HepG2 (cell line): ENCODE results near the gene BIRC7. TPM values are rescaled to one million over a fixed set of nuclear protein-coding genes. Genes with fewer than 3 reads are reported as not detected.

Experiments used
- BCL6 ChIP-seq: IDR thresholded peaks from 2 replicates; pipeline ENCODE4 v1.6.1; 2016; ENCODE audit warnings: missing genetic modification reagents, missing compliant biosample characterization
- CENPT ChIP-seq: sonication (generic); formaldehyde crosslinking; IDR thresholded peaks from 2 replicates; pipeline ENCODE4 v1.8.0; 2022; ENCODE audit warnings: low read depth, mild to moderate bottlenecking, moderate library complexity, missing genetic modification reagents
- CHD2 ChIP-seq: IDR thresholded peaks from 2 replicates; pipeline ENCODE4 v1.6.1; 2011; ENCODE audit warnings: low read depth, low read length, improper control_type of control experiment
- HDAC6 ChIP-seq: fragments of 200-600 bp; sonication (generic); IDR thresholded peaks from 2 replicates; pipeline ENCODE4 v1.7.0; 2017; ENCODE audit warnings: mild to moderate bottlenecking, antibody characterized with exemption, low read length, low read depth
- HNF4A ChIP-seq: sonication (generic); formaldehyde crosslinking; IDR thresholded peaks from 2 replicates; pipeline ENCODE4 v1.4.0; 2020; ENCODE audit warnings: missing genetic modification reagents
- HNRNPL ChIP-seq: fragments of 200-400 bp; formaldehyde crosslinking; IDR thresholded peaks from 2 replicates; pipeline ENCODE4 v1.6.1; 2017; ENCODE audit warnings: mild to moderate bottlenecking, low read depth, low read length
- JUNB ChIP-seq: sonication (generic); formaldehyde crosslinking; IDR thresholded peaks from 2 replicates; pipeline ENCODE4 v1.8.0; 2022; ENCODE audit warnings: missing genetic modification reagents, mild to moderate bottlenecking, borderline replicate concordance
- KLF6 ChIP-seq: IDR thresholded peaks from 2 replicates; pipeline ENCODE4 v1.8.0; 2016; ENCODE audit warnings: missing biosample characterization, missing genetic modification reagents
- MEF2D ChIP-seq: sonication (generic); formaldehyde crosslinking; IDR thresholded peaks from 2 replicates; pipeline ENCODE4 v1.5.1; 2020; ENCODE audit warnings: mild to moderate bottlenecking, missing genetic modification reagents
- MIER2 ChIP-seq: IDR thresholded peaks from 2 replicates; pipeline ENCODE4 v1.6.1; 2016; ENCODE audit warnings: missing biosample characterization, missing genetic modification reagents
- NR2F1 ChIP-seq, 2 experiments: fragments of 450-650 bp in 1 of 2; formaldehyde crosslinking in 1 of 2; IDR thresholded peaks; 2 replicates each; pipeline versions ENCODE4 v1.5.0 to v1.6.1; 2016 to 2020; ENCODE audit warnings: mild to moderate bottlenecking in 1 of 2, missing compliant biosample characterization in 1 of 2, missing genetic modification reagents in 1 of 2, moderate library complexity in 1 of 2
- PAF1 ChIP-seq: IDR thresholded peaks from 2 replicates; pipeline ENCODE4 v1.6.1; 2016; ENCODE audit warnings: missing genetic modification reagents, missing compliant biosample characterization
- RBAK ChIP-seq: sonication (generic); formaldehyde crosslinking; IDR thresholded peaks from 2 replicates; pipeline ENCODE4 v1.5.1; 2020; ENCODE audit warnings: mild to moderate bottlenecking, missing genetic modification reagents
- RXRA ChIP-seq: sonication (generic); formaldehyde crosslinking; IDR thresholded peaks from 2 replicates; pipeline ENCODE4 v1.5.1; 2020; ENCODE audit warnings: missing genetic modification reagents
- SMAD1 ChIP-seq: sonication (generic); formaldehyde crosslinking; IDR thresholded peaks from 2 replicates; pipeline ENCODE4 v1.4.0; 2020; ENCODE audit warnings: missing genetic modification reagents, low read depth, mild to moderate bottlenecking, borderline replicate concordance
- SOX6 ChIP-seq, 2 experiments: fragments of 450-650 bp in 1 of 2; sonication (generic) in 1 of 2; formaldehyde crosslinking in 1 of 2; IDR thresholded peaks; 2 replicates each; pipeline versions ENCODE4 v1.4.0 to v1.6.1; 2017 to 2020; ENCODE audit warnings: antibody characterized with exemption in 1 of 2, mild to moderate bottlenecking in 1 of 2, missing genetic modification reagents in 1 of 2
- STAG1 ChIP-seq: sonication (generic); formaldehyde crosslinking; IDR thresholded peaks from 2 replicates; pipeline ENCODE4 v1.4.0; 2020; ENCODE audit warnings: missing genetic modification reagents
- ZBTB1 ChIP-seq: sonication (generic); formaldehyde crosslinking; IDR thresholded peaks from 2 replicates; pipeline ENCODE4 v1.4.0; 2020; ENCODE audit warnings: missing genetic modification reagents, borderline replicate concordance
- ZC3H4 ChIP-seq: sonication (generic); formaldehyde crosslinking; IDR thresholded peaks from 2 replicates; pipeline ENCODE4 v1.4.0; 2020; ENCODE audit warnings: missing genetic modification reagents, borderline replicate concordance
- ZNF225 ChIP-seq: sonication (generic); formaldehyde crosslinking; IDR thresholded peaks from 2 replicates; pipeline ENCODE4 v1.4.0; 2020; ENCODE audit warnings: mild to moderate bottlenecking, missing genetic modification reagents
- ZNF772 ChIP-seq: sonication (generic); formaldehyde crosslinking; IDR thresholded peaks from 2 replicates; pipeline ENCODE4 v1.5.0; 2020; ENCODE audit warnings: mild to moderate bottlenecking, missing genetic modification reagents
- polyA plus RNA-seq, 8 experiments: library from polyadenylated mRNA; depleted of rRNA in 3 of 8; stranded (reverse) in 7 of 8; unstranded in 1 of 8; fragments of >200 nt; fragmentation: Illumina TruSeq in 4 of 8; extraction: Trizol in 4 of 8; gene quantifications; 2 replicates each; pipeline versions ENCODE4 v1.2.1 to v1.2.3, GENCODE V29; 2011 to 2016; ENCODE audit warnings: low read depth in 4 of 8, missing spikeins in 1 of 8, mixed read lengths in 1 of 8; ENCODE audit not compliant: insufficient read depth in 1 of 8
- total RNA-seq, 5 experiments: library from RNA; depleted of rRNA; stranded (reverse); fragments of >200 nt; fragmentation: Illumina TruSeq; extraction: Trizol; gene quantifications; 2 replicates each; pipeline ENCODE4 v1.2.3, GENCODE V29; 2016; ENCODE audit warnings: low read depth in 1 of 5
- TF ChIP-seq, protein P1 (sequence below): sonication (generic); formaldehyde crosslinking; IDR thresholded peaks from 2 replicates; pipeline ENCODE4 v1.4.0; 2020; ENCODE audit warnings: missing genetic modification reagents
- TF ChIP-seq, protein P2 (sequence below): IDR thresholded peaks from 2 replicates; pipeline ENCODE4 v1.4.0; 2020; ENCODE audit warnings: mild to moderate bottlenecking, missing genetic modification reagents

The BIRC7 gene
- total and polyA plus RNA-seq, 2 of the 13 experiments (the other 11 are each of a cell fraction or from before 2014, with no cell fraction given), result 0.27 to 5.1 TPM

DNA sequence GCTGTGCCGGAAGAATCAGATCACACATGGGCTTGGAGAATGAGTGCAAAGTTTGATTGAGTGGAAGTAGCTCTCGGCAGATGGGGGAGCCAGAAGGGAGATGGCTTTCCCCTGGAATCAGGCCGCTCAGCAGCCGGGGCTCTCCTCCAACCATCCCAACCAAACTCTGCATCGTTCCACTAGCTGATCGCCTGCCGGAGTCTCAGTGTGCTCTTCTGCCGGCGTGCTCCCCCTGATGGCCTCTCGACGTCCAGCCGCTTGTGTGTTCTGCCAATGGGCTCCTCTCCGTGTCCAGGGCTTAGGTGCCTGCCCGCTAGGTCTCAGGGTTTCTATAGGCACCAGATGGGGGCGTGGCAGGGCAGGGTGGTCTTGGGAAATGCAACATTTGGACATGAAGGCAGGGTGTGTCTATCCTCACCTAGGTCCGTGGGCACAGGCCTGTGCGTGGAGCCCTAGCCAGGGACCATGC, 4.9 kb upstream of the BIRC7 start (continued):
- TF ChIP-seq SMAD1 (CRISPR knock-in tag) (0 out of 2 replicates have a peak, but pooled peaks have one; percentile 39), ZBTB1 (CRISPR knock-in tag) (no peak), ZNF225 (peak; percentile 17; the same call in 1 of the 2 replicates), MIER2 (peak; percentile 45; the same call in 1 of the 2 replicates), RXRA (CRISPR knock-in tag) (peak; percentile 54; the same call in 1 of the 2 replicates), PAF1 (no peak), CENPT (CRISPR knock-in tag) (0 out of 2 replicates have a peak, but pooled peaks have one; percentile 52), NR2F1 (CRISPR knock-in tag; IDR thresholded peaks at IDR 0.05) (no peak), HDAC6 (no peak), HNRNPL (0 out of 2 replicates have a peak, but pooled peaks have one; percentile 60), ZC3H4 (CRISPR knock-in tag) (no peak), JUNB (no peak), STAG1 (CRISPR knock-in tag) (peak; percentile 65), CHD2 (no peak), RBAK (CRISPR knock-in tag) (no peak), BCL6 (CRISPR knock-in tag) (no peak), ZNF772 (peak; percentile 72; the same call in 1 of the 2 replicates), KLF6 (CRISPR knock-in tag) (0 out of 2 replicates have a peak, but pooled peaks have one; percentile 26), MEF2D (CRISPR knock-in tag) (peak; percentile 64; the same call in 1 of the 2 replicates), HNF4A (CRISPR knock-in tag) (no peak), SOX6 (IDR thresholded peaks at IDR 0.05) (no peak), SOX6 (CRISPR knock-in tag; IDR thresholded peaks at IDR 0.05) (peak; percentile 11; the same call in 1 of the 2 replicates)
- TF ChIP-seq, protein P1, sequence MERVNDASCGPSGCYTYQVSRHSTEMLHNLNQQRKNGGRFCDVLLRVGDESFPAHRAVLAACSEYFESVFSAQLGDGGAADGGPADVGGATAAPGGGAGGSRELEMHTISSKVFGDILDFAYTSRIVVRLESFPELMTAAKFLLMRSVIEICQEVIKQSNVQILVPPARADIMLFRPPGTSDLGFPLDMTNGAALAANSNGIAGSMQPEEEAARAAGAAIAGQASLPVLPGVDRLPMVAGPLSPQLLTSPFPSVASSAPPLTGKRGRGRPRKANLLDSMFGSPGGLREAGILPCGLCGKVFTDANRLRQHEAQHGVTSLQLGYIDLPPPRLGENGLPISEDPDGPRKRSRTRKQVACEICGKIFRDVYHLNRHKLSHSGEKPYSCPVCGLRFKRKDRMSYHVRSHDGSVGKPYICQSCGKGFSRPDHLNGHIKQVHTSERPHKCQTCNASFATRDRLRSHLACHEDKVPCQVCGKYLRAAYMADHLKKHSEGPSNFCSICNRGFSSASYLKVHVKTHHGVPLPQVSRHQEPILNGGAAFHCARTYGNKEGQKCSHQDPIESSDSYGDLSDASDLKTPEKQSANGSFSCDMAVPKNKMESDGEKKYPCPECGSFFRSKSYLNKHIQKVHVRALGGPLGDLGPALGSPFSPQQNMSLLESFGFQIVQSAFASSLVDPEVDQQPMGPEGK (CRISPR knock-in tag), result peak; percentile 45; the same call in 1 of the 2 replicates
- TF ChIP-seq, protein P2, sequence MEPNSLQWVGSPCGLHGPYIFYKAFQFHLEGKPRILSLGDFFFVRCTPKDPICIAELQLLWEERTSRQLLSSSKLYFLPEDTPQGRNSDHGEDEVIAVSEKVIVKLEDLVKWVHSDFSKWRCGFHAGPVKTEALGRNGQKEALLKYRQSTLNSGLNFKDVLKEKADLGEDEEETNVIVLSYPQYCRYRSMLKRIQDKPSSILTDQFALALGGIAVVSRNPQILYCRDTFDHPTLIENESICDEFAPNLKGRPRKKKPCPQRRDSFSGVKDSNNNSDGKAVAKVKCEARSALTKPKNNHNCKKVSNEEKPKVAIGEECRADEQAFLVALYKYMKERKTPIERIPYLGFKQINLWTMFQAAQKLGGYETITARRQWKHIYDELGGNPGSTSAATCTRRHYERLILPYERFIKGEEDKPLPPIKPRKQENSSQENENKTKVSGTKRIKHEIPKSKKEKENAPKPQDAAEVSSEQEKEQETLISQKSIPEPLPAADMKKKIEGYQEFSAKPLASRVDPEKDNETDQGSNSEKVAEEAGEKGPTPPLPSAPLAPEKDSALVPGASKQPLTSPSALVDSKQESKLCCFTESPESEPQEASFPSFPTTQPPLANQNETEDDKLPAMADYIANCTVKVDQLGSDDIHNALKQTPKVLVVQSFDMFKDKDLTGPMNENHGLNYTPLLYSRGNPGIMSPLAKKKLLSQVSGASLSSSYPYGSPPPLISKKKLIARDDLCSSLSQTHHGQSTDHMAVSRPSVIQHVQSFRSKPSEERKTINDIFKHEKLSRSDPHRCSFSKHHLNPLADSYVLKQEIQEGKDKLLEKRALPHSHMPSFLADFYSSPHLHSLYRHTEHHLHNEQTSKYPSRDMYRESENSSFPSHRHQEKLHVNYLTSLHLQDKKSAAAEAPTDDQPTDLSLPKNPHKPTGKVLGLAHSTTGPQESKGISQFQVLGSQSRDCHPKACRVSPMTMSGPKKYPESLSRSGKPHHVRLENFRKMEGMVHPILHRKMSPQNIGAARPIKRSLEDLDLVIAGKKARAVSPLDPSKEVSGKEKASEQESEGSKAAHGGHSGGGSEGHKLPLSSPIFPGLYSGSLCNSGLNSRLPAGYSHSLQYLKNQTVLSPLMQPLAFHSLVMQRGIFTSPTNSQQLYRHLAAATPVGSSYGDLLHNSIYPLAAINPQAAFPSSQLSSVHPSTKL (CRISPR knock-in tag), result 0 out of 2 replicates have a peak, but pooled peaks have one; percentile 13
